Prostate gland (tissue), 2 donors: ENCODE measurements around the gene PLOD2. TPM values are rescaled to one million over a fixed set of nuclear protein-coding genes. Genes with fewer than 3 reads are reported as not detected.

ENCODE experiments used
- DNase-seq: peaks from one replicate; pipeline ENCODE4 v3.0.0-alpha.2; 2019; ENCODE audit warnings: low spot score
- H3K27ac ChIP-seq, 2 donors: fragments of 200-600 bp; sonication (generic); 2 replicates each; pipeline ENCODE4 v1.5.1; 2017 to 2019
- H3K27me3 ChIP-seq: fragments of 200-600 bp; sonication (generic); replicated peaks from 2 replicates; pipeline ENCODE4 v1.5.1; 2019; ENCODE audit not compliant: insufficient read depth
- H3K36me3 ChIP-seq, 2 donors: fragments of 200-600 bp; sonication (generic); 1 replicate in 1 of 2; 2 replicates in 1 of 2; pipeline versions ENCODE4 v1.5.1 to v1.8.1; 2017 to 2019
- H3K4me1 ChIP-seq: fragments of 200-600 bp; sonication (generic); replicated peaks from 2 replicates; pipeline ENCODE4 v1.5.1; 2019
- H3K4me3 ChIP-seq, 2 donors: fragments of 200-600 bp; sonication (generic); 2 replicates each; pipeline ENCODE4 v1.5.1; 2017 to 2019
- H3K9me3 ChIP-seq: fragments of 200-600 bp; sonication (generic); 2 replicates; pipeline ENCODE4 v1.5.1; 2017
- POLR2A ChIP-seq: fragments of 450-650 bp; IDR thresholded peaks from one replicate; pipeline ENCODE4 v1.6.1; 2016; ENCODE audit warnings: antibody characterized with exemption, mild to moderate bottlenecking
- POLR2AphosphoS5 ChIP-seq: sonication (generic); formaldehyde crosslinking; IDR thresholded peaks from one replicate; pipeline ENCODE4 v1.6.1; 2017; ENCODE audit warnings: antibody characterized with exemption
- WGBS: methylation state at CpG from one replicate; pipeline ENCODE4 v1.1.5; 2018; 5-methylcytosine and 5-hydroxymethylcytosine counted together
- intact Hi-C: fragments of 100-400 bp; cut with DNase I; formaldehyde crosslinking; loops from one replicate; pipeline ENCODE4 v1.14.2; 2022
- total RNA-seq, 2 donors: library from RNA; depleted of rRNA; stranded (reverse); fragments of >200 nt; gene quantifications; one replicate each; pipeline ENCODE4 v1.1.0, GENCODE V29; 2016
- TF ChIP-seq, protein P1 (sequence below), 4 experiments: fragments of 200-600 bp in 2 of 4; fragments of 450-650 bp in 2 of 4; sonication (generic) in 2 of 4; IDR thresholded peaks; 1 replicate in 3 of 4; 2 replicates in 1 of 4; pipeline ENCODE4 v1.5.1; 2016 to 2019; ENCODE audit warnings: antibody characterized with exemption in 4 of 4, mild to moderate bottlenecking in 2 of 4, moderate library complexity in 2 of 4

The PLOD2 gene
- total RNA-seq, 2 donors from 2014 or later: 10.7 to 14.6 TPM

- no peaks in the 10 kb centered on the region for H3K36me3 ChIP-seq
- TF ChIP-seq POLR2AphosphoS5 (no peak), POLR2A (no peak)
- TF ChIP-seq, protein P1, sequence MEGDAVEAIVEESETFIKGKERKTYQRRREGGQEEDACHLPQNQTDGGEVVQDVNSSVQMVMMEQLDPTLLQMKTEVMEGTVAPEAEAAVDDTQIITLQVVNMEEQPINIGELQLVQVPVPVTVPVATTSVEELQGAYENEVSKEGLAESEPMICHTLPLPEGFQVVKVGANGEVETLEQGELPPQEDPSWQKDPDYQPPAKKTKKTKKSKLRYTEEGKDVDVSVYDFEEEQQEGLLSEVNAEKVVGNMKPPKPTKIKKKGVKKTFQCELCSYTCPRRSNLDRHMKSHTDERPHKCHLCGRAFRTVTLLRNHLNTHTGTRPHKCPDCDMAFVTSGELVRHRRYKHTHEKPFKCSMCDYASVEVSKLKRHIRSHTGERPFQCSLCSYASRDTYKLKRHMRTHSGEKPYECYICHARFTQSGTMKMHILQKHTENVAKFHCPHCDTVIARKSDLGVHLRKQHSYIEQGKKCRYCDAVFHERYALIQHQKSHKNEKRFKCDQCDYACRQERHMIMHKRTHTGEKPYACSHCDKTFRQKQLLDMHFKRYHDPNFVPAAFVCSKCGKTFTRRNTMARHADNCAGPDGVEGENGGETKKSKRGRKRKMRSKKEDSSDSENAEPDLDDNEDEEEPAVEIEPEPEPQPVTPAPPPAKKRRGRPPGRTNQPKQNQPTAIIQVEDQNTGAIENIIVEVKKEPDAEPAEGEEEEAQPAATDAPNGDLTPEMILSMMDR (IDR thresholded peaks at IDR 0.05): no peak
- no peaks in the 10 kb centered on the region for H3K4me1 ChIP-seq
- no peak overlapping the region for H3K27ac ChIP-seq
- H3K9me3 ChIP-seq: no peaks in the 10 kb centered on the region
- DNase-seq: no peak
- no peak overlapping the region for H3K4me3 ChIP-seq
- WGBS: 89% methylated on average over 2 of the region's 2 CpGs
- intact Hi-C loops: loop anchor here (5.0 to 10.0 kb wide), 2 partner anchors 35 to 88 kb away; no protein-coding TSS in a partner anchor
- H3K27me3 ChIP-seq: no peaks in the 10 kb centered on the region
Measured at GRCh38 chr3:146162561-146162960, 1.6 kb upstream of the PLOD2 start.

GRCh38 chr3:146161663-146162002, 649 bp upstream of the PLOD2 start:
- Histone ChIP-seq H3K4me1 (no peaks in the 10 kb centered on the region), H3K9me3 (no peaks in the 10 kb centered on the region), H3K27me3 (no peaks in the 10 kb centered on the region), H3K4me3 (peak overlapping the region; percentile 74 to 84), H3K27ac (peak overlapping the region; percentile 87 to 93), H3K36me3 (no peaks in the 10 kb centered on the region)
- TF ChIP-seq, protein P1 (IDR thresholded peaks at IDR 0.05): no peak
- no peak for TF ChIP-seq POLR2AphosphoS5
- TF ChIP-seq POLR2A: no peak
- peak; percentile 60 for DNase-seq
- WGBS: 3% methylated on average over 15 of the region's 15 CpGs
- intact Hi-C loops: loop anchor here (5.0 to 10.0 kb wide), 2 partner anchors 34 to 87 kb away; no protein-coding TSS in a partner anchor

GRCh38 chr3:146160321-146160963, 542 bp downstream of the PLOD2 start:
- H3K4me1 ChIP-seq: no peaks in the 10 kb centered on the region
- peak overlapping the region; percentile 74 to 84 for H3K4me3 ChIP-seq
- H3K27ac ChIP-seq: peak overlapping the region; percentile 87 to 93
- intact Hi-C loops: loop anchor here (5.0 to 10.0 kb wide), 2 partner anchors 33 to 86 kb away; no protein-coding TSS in a partner anchor
- H3K27me3 ChIP-seq: no peaks in the 10 kb centered on the region
- under 1% methylated on average over 25 of the region's 35 CpGs for WGBS
- TF ChIP-seq POLR2AphosphoS5 (peak; percentile 31), POLR2A (no peak)
- TF ChIP-seq, protein P1 (IDR thresholded peaks at IDR 0.05): peak; percentile 8 to 54 (median 34)
- H3K36me3 ChIP-seq: no peaks in the 10 kb centered on the region
- H3K9me3 ChIP-seq: no peaks in the 10 kb centered on the region
- DNase-seq: peak; percentile 74

- intact Hi-C loops: loop anchor here (5.0 to 10.0 kb wide), 2 partner anchors 32 to 85 kb away; no protein-coding TSS in a partner anchor
- peak overlapping the region; percentile 87 to 93 for H3K27ac ChIP-seq
- no peak for TF ChIP-seq POLR2AphosphoS5
- no peak for TF ChIP-seq POLR2A
- TF ChIP-seq, protein P1 (IDR thresholded peaks at IDR 0.05): no peak
- peak overlapping the region; percentile 74 to 84 for H3K4me3 ChIP-seq
- H3K4me1 ChIP-seq: no peaks in the 10 kb centered on the region
- 11% methylated on average over 7 of the region's 7 CpGs for WGBS
- DNase-seq: no peak
- no peaks in the 10 kb centered on the region for H3K36me3 ChIP-seq
- H3K9me3 ChIP-seq: no peaks in the 10 kb centered on the region
- no peaks in the 10 kb centered on the region for H3K27me3 ChIP-seq
Measured at GRCh38 chr3:146159616-146160320, 1.2 kb downstream of the PLOD2 start.
